Measurements from ENCODE around the gene GBF1. TPM values are rescaled to one million over a fixed set of nuclear protein-coding genes. Genes with fewer than 3 reads are reported as not detected.

GBF1 gene
- polyA plus RNA-seq, 1 donor from 2014 or later, result 12.6 TPM

Other genes starting within 250 kb of the GBF1 start
- 39.3 TPM for gene ARMH3, start 189.4 kb upstream of the GBF1 start, polyA plus RNA-seq
- gene HPS6, start 180.2 kb upstream of the GBF1 start, polyA plus RNA-seq, result 21.9 TPM
- gene LDB1, start 125.2 kb upstream of the GBF1 start, polyA plus RNA-seq, result 24.8 TPM
- 14.2 TPM for gene PPRC1, start 112.5 kb upstream of the GBF1 start, polyA plus RNA-seq
- gene NOLC1, start 93.1 kb upstream of the GBF1 start, polyA plus RNA-seq, result 56.9 TPM
- gene ELOVL3, start 19.2 kb upstream of the GBF1 start, polyA plus RNA-seq, result not detected
- gene PITX3, start 4.0 kb upstream of the GBF1 start, polyA plus RNA-seq, result not detected
- 42.8 TPM for gene NFKB2, start 150.2 kb downstream of the GBF1 start, polyA plus RNA-seq
- gene PSD, start 173.3 kb downstream of the GBF1 start, polyA plus RNA-seq, result 2.8 TPM
- gene FBXL15, start 175.3 kb downstream of the GBF1 start, polyA plus RNA-seq, result 40.5 TPM
- 51.8 TPM for gene CUEDC2, start 187.0 kb downstream of the GBF1 start, polyA plus RNA-seq
- 0.70 TPM for gene C10orf95, start 206.0 kb downstream of the GBF1 start, polyA plus RNA-seq

Data from IgD-negative memory B cell (primary cell).